ENCODE measurements around the gene HPCAL1.

DNA sequence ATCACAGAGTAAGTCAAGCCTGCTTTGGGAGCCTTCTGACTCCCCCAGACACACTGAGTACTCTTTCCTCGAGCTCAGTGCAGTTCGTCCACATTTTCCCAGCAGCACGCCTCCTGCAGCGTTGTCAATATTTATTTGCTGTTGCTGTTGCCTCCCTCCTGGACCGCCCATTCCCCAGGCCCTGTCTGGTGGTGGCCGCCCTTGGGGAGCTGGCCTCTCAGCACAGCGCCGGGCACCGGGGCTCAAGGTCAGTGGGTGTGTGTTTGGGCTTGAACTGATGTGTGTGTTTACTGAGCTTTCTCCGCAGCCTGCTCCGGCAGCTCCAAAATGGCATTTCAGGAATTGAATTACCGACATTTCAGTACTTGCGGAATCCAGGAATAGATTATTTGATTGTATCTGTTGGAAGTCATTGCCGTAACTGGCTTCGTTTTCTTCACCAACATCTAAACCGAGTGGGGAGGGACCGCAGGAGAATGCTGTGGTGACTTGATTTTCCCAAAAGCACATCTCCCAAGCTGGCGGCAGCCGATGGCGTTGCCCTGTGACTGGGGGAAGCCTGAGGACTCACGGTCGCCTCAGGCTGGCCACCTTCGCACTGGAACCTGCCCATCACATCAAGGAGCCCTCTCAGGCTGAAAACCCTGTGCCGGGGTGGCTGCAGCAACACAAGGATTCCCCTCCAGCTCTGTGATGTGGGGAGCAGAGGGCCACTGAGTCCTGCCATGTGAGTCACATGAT, 66.0 kb downstream of the HPCAL1 start:
- no peak for TF ChIP-seq POLR2A (IDR thresholded peaks at IDR 0.05)
- TF ChIP-seq, protein P1, sequence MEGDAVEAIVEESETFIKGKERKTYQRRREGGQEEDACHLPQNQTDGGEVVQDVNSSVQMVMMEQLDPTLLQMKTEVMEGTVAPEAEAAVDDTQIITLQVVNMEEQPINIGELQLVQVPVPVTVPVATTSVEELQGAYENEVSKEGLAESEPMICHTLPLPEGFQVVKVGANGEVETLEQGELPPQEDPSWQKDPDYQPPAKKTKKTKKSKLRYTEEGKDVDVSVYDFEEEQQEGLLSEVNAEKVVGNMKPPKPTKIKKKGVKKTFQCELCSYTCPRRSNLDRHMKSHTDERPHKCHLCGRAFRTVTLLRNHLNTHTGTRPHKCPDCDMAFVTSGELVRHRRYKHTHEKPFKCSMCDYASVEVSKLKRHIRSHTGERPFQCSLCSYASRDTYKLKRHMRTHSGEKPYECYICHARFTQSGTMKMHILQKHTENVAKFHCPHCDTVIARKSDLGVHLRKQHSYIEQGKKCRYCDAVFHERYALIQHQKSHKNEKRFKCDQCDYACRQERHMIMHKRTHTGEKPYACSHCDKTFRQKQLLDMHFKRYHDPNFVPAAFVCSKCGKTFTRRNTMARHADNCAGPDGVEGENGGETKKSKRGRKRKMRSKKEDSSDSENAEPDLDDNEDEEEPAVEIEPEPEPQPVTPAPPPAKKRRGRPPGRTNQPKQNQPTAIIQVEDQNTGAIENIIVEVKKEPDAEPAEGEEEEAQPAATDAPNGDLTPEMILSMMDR (IDR thresholded peaks at IDR 0.05) = no peak
- no peak for TF ChIP-seq EP300 (IDR thresholded peaks at IDR 0.05)

Measured in tibial nerve (tissue), 4 donors.